H54 (cell line): Measurements from ENCODE around the gene AIF1.
A peak's percentile ranks its signal among the peaks of the same experiment; 100 is the strongest.

Experiments used
- DNase-seq: peaks from one replicate; pipeline ENCODE4 v3.0.0; 2011; ENCODE audit warnings: low spot score, mixed read lengths; ENCODE audit not compliant: insufficient read length
- FAIRE-seq: peaks from 3 replicates; lab custom pipeline; 2011; peaks lifted over from hg19 to GRCh38; lab: Jason Lieb, UNC
- POLR2A ChIP-seq: IDR thresholded peaks from 2 replicates; pipeline ENCODE4 v1.6.1; 2011; ENCODE audit warnings: low read depth, mild to moderate bottlenecking, low read length

The AIF1 gene

GRCh38 chr6:31655349-31656237 lies 40.6 kb downstream of the AIF1 start, which contains the start of gene APOM:
Gene APOM (plus strand): TSS chr6:31655894. CDS start chr6:31655967, 73 bp downstream.
- FAIRE-seq (no peak), DNase-seq (no peak)
- TF ChIP-seq POLR2A = no peak

- FAIRE-seq (no peak), DNase-seq (no peak)
- no peak for TF ChIP-seq POLR2A
Observed at GRCh38 chr6:31657406-31658157, 42.5 kb downstream of the AIF1 start.

GRCh38 chr6:31658158-31658688 lies 43.2 kb downstream of the AIF1 start:
- DNase-seq = no peak
- TF ChIP-seq POLR2A = no peak
- no peak for FAIRE-seq

- FAIRE-seq = no peak
- no peak for TF ChIP-seq POLR2A
- DNase-seq = no peak
Observed at GRCh38 chr6:31658983-31659648, 44.1 kb downstream of the AIF1 start.

GRCh38 chr6:31659649-31660380 lies 44.8 kb downstream of the AIF1 start:
- DNase-seq = no peak
- TF ChIP-seq POLR2A = no peak
- no peak for FAIRE-seq

- DNase-seq = peak; percentile 81
- FAIRE-seq = no peak
- TF ChIP-seq POLR2A = peak; percentile 79
Observed at GRCh38 chr6:31660381-31661261, 45.6 kb downstream of the AIF1 start, which contains the start of gene C6orf47. Gene C6orf47 (minus strand): TSS chr6:31660778. CDS start chr6:31659947, 831 bp downstream.

- TF ChIP-seq POLR2A = no peak
- DNase-seq (no peak), FAIRE-seq (no peak)
Observed at GRCh38 chr6:31661262-31662123, 46.5 kb downstream of the AIF1 start.

- DNase-seq (no peak), FAIRE-seq (no peak)
- TF ChIP-seq POLR2A = no peak
Observed at GRCh38 chr6:31662124-31662723, 47.2 kb downstream of the AIF1 start.

- TF ChIP-seq POLR2A = no peak
- FAIRE-seq = no peak
- DNase-seq = no peak
Observed at GRCh38 chr6:31663126-31663960, 48.3 kb downstream of the AIF1 start.
